C4-2B (cell line): ENCODE data around the gene SLC22A8.
"Not testable (repeated sequence)": the region's sequence is repeated elsewhere in the genome, so short reads cannot be mapped to it uniquely, and the experiment has no call there.

Source experiments
- H3K27ac ChIP-seq: fragments of 450-650 bp; 2 replicates; pipeline ENCODE4 v1.5.1; 2017
- ZFX ChIP-seq: fragments of 450-650 bp; IDR thresholded peaks from 2 replicates; pipeline ENCODE4 v1.6.1; 2017
- TF ChIP-seq, protein P1 (sequence below): fragments of 450-650 bp; conservative IDR thresholded peaks from 2 replicates; pipeline ENCODE4 v1.5.1; 2017; ENCODE audit warnings: mild to moderate bottlenecking

SLC22A8 gene, protein sequence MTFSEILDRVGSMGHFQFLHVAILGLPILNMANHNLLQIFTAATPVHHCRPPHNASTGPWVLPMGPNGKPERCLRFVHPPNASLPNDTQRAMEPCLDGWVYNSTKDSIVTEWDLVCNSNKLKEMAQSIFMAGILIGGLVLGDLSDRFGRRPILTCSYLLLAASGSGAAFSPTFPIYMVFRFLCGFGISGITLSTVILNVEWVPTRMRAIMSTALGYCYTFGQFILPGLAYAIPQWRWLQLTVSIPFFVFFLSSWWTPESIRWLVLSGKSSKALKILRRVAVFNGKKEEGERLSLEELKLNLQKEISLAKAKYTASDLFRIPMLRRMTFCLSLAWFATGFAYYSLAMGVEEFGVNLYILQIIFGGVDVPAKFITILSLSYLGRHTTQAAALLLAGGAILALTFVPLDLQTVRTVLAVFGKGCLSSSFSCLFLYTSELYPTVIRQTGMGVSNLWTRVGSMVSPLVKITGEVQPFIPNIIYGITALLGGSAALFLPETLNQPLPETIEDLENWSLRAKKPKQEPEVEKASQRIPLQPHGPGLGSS

DNA sequence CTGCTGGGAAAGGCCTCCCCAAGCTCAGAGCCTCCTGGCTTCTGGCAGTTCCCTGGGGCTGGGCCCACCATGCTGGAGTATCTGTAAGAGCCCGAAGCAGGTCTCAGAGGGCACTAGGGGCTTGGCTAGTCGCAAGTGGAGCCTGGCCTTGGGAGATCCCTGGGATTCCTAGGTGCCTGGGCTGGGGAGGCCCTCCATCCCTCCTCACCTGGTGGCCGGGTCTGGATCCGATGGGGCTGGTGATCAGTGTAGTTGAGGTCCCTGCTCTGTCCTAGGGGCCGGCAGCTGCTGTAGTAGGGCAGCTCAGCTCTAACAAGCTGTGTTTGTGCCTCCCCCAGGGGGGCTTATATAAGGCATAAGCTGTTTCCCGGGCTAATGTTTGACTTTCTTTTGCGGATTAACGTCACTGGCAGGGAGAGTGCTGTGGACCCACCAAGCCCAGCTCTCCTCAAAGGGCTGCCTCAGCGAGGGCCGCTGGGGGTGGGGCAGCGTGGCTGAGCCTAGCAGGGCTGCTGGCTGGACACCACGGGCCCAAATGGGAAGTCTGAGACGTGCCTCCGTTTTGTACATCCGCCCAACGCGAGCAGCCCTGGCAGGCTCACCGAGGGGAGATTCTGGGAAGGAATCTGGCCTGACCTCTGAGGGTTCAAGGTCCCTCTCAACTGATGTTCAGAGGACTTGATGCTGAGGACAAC lies at the start of gene SLC22A8:
TSS of gene SLC22A8 (minus strand) at position 321 of the 695 bp plus-strand sequence. CDS start 883 bp downstream, outside the sequence.
- TF ChIP-seq ZFX, result no peak
- TF ChIP-seq, protein P1, sequence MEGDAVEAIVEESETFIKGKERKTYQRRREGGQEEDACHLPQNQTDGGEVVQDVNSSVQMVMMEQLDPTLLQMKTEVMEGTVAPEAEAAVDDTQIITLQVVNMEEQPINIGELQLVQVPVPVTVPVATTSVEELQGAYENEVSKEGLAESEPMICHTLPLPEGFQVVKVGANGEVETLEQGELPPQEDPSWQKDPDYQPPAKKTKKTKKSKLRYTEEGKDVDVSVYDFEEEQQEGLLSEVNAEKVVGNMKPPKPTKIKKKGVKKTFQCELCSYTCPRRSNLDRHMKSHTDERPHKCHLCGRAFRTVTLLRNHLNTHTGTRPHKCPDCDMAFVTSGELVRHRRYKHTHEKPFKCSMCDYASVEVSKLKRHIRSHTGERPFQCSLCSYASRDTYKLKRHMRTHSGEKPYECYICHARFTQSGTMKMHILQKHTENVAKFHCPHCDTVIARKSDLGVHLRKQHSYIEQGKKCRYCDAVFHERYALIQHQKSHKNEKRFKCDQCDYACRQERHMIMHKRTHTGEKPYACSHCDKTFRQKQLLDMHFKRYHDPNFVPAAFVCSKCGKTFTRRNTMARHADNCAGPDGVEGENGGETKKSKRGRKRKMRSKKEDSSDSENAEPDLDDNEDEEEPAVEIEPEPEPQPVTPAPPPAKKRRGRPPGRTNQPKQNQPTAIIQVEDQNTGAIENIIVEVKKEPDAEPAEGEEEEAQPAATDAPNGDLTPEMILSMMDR, result no peak
- no peak within 1 kb of the TSS for H3K27ac ChIP-seq

DNA sequence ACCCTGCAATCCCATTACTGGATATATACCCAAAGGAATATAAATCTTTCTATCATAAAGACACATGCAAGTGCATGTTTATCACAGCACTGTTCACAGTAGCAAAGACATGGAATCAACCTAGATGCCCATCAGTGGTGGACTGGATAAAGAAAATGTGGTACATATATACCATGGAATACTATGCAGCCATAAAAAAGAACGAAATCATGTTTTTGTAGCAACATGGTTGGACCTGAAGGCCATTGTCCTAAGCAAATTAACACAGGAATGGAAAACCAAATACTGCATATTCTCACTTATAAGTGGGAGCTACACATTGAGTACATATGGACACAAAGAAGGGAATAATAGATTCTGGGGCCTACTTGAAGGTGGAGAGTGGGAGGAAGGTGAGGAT lies 30.6 kb upstream of the SLC22A8 start:
- not testable (repeated sequence) for H3K27ac ChIP-seq

DNA sequence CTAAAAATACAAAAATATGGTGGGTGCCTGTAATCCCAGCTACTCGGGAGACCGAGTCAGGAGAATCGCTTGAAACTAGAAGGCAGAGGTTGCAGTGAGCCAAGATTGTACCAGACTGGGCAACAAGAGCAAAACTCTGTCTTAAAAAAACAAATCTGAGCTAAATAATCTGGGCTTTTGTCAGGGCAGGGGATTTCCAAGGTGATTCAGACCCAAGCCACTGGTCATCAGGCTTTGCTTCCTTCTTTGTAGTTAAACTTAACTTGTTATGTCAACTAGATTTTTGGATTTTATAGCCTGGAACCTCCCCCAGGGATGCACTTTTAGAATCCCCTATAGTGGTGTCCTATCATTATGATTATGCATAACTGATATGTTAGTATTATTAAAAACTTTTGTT lies 27.0 kb upstream of the SLC22A8 start:
- no peak for TF ChIP-seq ZFX
- TF ChIP-seq, protein P1, result no peak
- no peak overlapping the region for H3K27ac ChIP-seq

DNA sequence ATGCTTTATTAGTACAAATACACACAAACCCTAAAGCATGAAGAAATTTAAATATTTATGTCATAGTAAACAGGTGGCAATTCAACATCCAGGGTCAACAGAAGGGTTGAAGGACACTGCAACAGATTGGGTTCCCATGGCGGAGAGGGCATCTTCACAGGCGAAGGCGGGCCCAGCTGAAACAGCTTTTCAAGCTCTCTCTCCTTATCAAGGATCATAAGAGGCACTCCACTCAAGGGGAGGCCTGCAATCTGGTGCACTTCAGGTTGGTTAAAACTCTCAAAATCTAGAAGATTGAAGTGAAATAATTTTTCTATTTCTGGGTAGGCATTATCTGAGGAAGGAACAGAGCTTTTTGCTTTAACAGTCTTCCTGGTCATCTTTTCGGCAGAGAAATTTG lies 16.8 kb upstream of the SLC22A8 start:
- TF ChIP-seq ZFX, result no peak
- TF ChIP-seq, protein P1, result no peak
- no peak overlapping the region for H3K27ac ChIP-seq

DNA sequence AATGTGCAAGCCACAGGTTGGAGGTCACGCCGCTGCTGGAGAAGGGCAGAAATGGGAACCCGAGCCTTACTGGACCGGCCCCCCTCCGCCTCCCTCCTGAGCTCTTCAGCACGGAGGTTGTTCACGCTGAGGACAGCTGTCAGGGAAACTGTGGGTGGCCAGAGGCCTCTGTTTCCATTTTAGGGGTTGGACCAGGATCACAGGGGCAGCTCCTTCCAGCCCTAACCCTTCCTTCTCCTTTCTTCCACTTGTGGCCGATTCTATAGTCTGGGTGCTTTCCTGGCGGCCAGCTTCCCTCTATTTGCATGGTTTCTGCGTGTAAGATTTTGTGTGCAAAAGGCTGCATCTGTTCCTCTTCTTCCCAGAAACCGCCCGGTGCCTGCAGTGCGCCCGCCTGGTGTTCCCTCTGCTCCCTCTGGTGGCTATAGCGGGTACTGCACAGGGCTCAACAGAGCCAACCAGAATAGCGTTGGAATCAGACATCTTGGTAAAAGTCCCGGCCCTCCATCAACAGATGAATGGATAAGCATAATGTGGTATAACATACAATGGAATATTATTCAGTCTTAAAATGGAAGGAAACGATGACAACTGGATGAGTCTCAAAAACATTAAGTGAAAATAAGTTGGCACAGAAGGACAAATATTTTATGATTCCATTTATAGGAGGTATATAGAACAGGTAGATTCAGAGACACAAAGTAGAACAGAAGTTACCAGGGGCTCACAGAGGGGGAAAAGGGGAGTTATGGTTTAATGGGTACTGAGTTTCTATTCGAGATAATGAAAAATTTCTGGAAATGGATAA lies 8.4 kb upstream of the SLC22A8 start:
- H3K27ac ChIP-seq, result peak overlapping the region; percentile 40
- TF ChIP-seq, protein P1, result peak; percentile 100
- TF ChIP-seq ZFX, result no peak

DNA sequence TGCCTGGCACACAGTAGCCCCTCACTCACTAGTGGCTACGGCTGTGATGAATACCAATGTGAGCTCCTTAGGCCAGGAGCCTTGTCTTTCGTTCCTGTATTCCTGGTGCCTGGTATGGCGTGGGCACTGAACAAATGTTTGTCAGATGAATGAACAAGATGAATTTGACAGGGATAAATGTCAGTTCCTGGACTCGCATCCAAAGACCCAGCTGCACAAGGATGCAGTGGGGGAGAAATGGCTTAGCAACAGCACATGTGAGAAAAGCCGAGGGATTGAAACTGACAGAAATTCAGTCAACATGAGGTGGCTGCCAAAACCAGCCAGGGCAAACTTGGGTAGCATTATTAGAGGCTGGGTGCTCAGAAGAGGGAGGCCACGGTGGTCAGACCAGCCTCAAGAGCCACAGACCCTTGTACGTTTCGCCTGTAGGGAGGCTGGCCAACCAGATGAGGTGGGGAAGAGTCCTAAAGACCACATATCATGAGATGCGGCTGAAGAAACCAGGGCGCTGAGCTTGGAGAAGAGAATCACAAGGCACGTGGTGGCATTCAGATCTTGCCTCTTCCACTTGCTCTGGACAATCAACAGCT lies 7.7 kb upstream of the SLC22A8 start:
- H3K27ac ChIP-seq, result peak overlapping the region; percentile 40
- TF ChIP-seq, protein P1, result no peak
- TF ChIP-seq ZFX, result no peak

DNA sequence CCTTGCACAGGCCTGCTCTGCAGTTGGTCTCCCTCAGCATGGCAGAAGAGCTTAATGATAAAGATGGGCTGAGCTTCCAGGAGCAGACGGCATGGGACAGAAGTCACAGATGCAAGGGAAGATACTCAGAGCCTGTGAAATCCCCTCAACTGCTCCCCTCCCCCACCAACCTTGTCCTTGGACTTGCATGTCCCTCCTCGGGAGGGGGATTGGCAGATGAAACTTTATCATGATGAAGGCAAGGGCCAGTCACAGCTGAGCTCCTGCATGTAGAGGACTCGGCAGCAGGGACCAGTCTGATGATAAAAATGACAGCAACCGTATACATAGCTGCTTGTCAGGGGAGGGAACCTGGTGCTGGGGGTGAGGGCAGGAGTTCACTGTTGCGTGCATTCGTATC lies 6.8 kb upstream of the SLC22A8 start:
- TF ChIP-seq, protein P1, result no peak
- TF ChIP-seq ZFX, result no peak
- no peak overlapping the region for H3K27ac ChIP-seq
